IMR-90 (cell line): ENCODE data around the gene DOCK1. TPM values are rescaled to one million over a fixed set of nuclear protein-coding genes. Genes with fewer than 3 reads are reported as not detected.

Source experiments
- ATAC-seq: fragments of 200-7000 bp; cut with Tn5 transposase; 2 replicates; pipeline ENCODE4 v1.9.1; 2020; ENCODE audit warnings: low read depth, mild to moderate bottlenecking, moderate library complexity
- BruUV-seq: library from RNA; stranded (reverse); fragments of 400-500 nt; replicated peaks from 2 replicates; lab custom pipeline; 2021; lab: Mats Ljungman, UMichigan
- CTCF ChIA-PET: fragments of 300-600 bp; formaldehyde crosslinking; extraction: SDS; loops from one replicate; lab custom pipeline; 2021; ENCODE audit warnings: antibody characterized with exemption; lab: Yijun Ruan, JAX
- POLR2A ChIA-PET: fragments of 300-600 bp; sonication (Branson Sonifier 250); formaldehyde crosslinking; loops from one replicate; lab custom pipeline; 2022; ENCODE audit warnings: antibody characterized with exemption; ENCODE audit not compliant: unreplicated experiment; lab: Charles Lee
- DNase-seq: peaks from one replicate; pipeline ENCODE4 v3.0.0; 2013
- H2AFZ ChIP-seq: replicated peaks from 2 replicates; pipeline ENCODE3; 2013; ENCODE audit warnings: low read length, mild to moderate bottlenecking; ENCODE audit not compliant: poor library complexity
- H2AK5ac ChIP-seq: 2 replicates; pipeline ENCODE4 v1.6.1; 2013; ENCODE audit warnings: low read depth, low read length, inconsistent platforms
- H2AK9ac ChIP-seq: replicated peaks from 2 replicates; pipeline ENCODE3; 2013; ENCODE audit warnings: mild to moderate bottlenecking, low read depth, low read length, moderate library complexity; ENCODE audit not compliant: poor library complexity
- H2BK120ac ChIP-seq: 2 replicates; pipeline ENCODE4 v1.6.1; 2013; ENCODE audit warnings: low read depth, low read length, inconsistent platforms
- H2BK15ac ChIP-seq: 3 replicates; pipeline ENCODE4 v1.6.1; 2013; ENCODE audit warnings: low read depth, low read length, inconsistent platforms
- H2BK20ac ChIP-seq: 2 replicates; pipeline ENCODE4 v1.6.1; 2013; ENCODE audit warnings: low read depth, mild to moderate bottlenecking, inconsistent platforms, low read length, moderate library complexity
- H2BK5ac ChIP-seq: 2 replicates; pipeline ENCODE4 v1.6.1; 2013; ENCODE audit warnings: mild to moderate bottlenecking, low read depth, low read length, inconsistent platforms; ENCODE audit not compliant: poor library complexity, severe bottlenecking
- H3K14ac ChIP-seq: replicated peaks from 2 replicates; pipeline ENCODE4 v1.6.1; 2013; ENCODE audit warnings: low read depth, low read length, inconsistent platforms
- H3K18ac ChIP-seq: 2 replicates; pipeline ENCODE4 v1.6.1; 2013; ENCODE audit warnings: low read depth, low read length, control low read depth
- H3K23ac ChIP-seq: 2 replicates; pipeline ENCODE4 v1.6.1; 2013; ENCODE audit warnings: low read depth, low read length, inconsistent platforms
- H3K27ac ChIP-seq: 2 replicates; pipeline ENCODE4 v1.5.1; 2013; ENCODE audit warnings: mild to moderate bottlenecking, control low read depth, low read length; ENCODE audit not compliant: insufficient read depth
- H3K27me3 ChIP-seq: 2 replicates; pipeline ENCODE4 v1.6.1; 2013; ENCODE audit warnings: low read length; ENCODE audit not compliant: control insufficient read depth, insufficient read depth
- H3K36me3 ChIP-seq: 2 replicates; pipeline ENCODE4 v1.6.1; 2013; ENCODE audit warnings: low read length, mixed read lengths; ENCODE audit not compliant: control insufficient read depth, insufficient read depth
- H3K4ac ChIP-seq: 2 replicates; pipeline ENCODE4 v1.6.1; 2013; ENCODE audit warnings: low read depth, low read length, inconsistent platforms
- H3K4me1 ChIP-seq: 2 replicates; pipeline ENCODE4 v1.6.1; 2013; ENCODE audit warnings: low read length, mixed read lengths; ENCODE audit not compliant: control insufficient read depth, insufficient read depth
- H3K4me2 ChIP-seq: 2 replicates; pipeline ENCODE4 v1.6.1; 2013; ENCODE audit warnings: low read depth, mild to moderate bottlenecking, control low read depth, low read length, moderate library complexity
- H3K4me3 ChIP-seq: 2 replicates; pipeline ENCODE4 v1.5.1; 2013; ENCODE audit warnings: low read depth, mild to moderate bottlenecking, control low read depth, low read length, moderate library complexity; ENCODE audit not compliant: insufficient read depth
- H3K56ac ChIP-seq: 2 replicates; pipeline ENCODE4 v1.6.1; 2013; ENCODE audit warnings: low read length, inconsistent platforms; ENCODE audit not compliant: insufficient read depth; ENCODE audit errors: extremely low read depth
- H3K79me1 ChIP-seq, 2 experiments: 2 replicates each; pipeline ENCODE4 v1.6.1; 2013; ENCODE audit warnings: low read length in 2 of 2, inconsistent platforms in 1 of 2, low read depth in 1 of 2
- H3K9ac ChIP-seq: 2 replicates; pipeline ENCODE4 v1.6.1; 2013; ENCODE audit warnings: low read depth, low read length, control low read depth
- H3K9me1 ChIP-seq: 2 replicates; pipeline ENCODE4 v1.6.1; 2013; ENCODE audit warnings: low read length, inconsistent platforms; ENCODE audit not compliant: insufficient read depth
- H3K9me3 ChIP-seq: 2 replicates; pipeline ENCODE4 v1.6.1; 2013; ENCODE audit warnings: low read length; ENCODE audit not compliant: control insufficient read depth, insufficient read depth
- H4K20me1 ChIP-seq: 2 replicates; pipeline ENCODE4 v1.6.1; 2013; ENCODE audit warnings: low read length, inconsistent platforms; ENCODE audit not compliant: insufficient read depth
- H4K5ac ChIP-seq: 2 replicates; pipeline ENCODE4 v1.6.1; 2013; ENCODE audit warnings: mild to moderate bottlenecking, low read depth, low read length, control low read depth
- H4K8ac ChIP-seq, 2 experiments: 2 replicates each; pipeline ENCODE4 v1.6.1; 2013; ENCODE audit warnings: low read depth in 2 of 2, low read length in 2 of 2, control low read depth in 1 of 2, inconsistent platforms in 1 of 2
- H4K91ac ChIP-seq: 2 replicates; pipeline ENCODE4 v1.6.1; 2013; ENCODE audit warnings: low read depth, low read length, inconsistent platforms; ENCODE audit not compliant: insufficient read depth
- BHLHE40 ChIP-seq: fragments of 150-350 bp; IDR thresholded peaks from 2 replicates; pipeline ENCODE4 v1.6.1; 2016; ENCODE audit warnings: mild to moderate bottlenecking, low read depth, low read length
- MAFK ChIP-seq: IDR thresholded peaks from 2 replicates; pipeline ENCODE4 v1.6.1; 2012; ENCODE audit warnings: low read depth, low read length, improper control_type of control experiment
- MAZ ChIP-seq: IDR thresholded peaks from 2 replicates; pipeline ENCODE4 v1.6.1; 2012; ENCODE audit warnings: low read depth, mild to moderate bottlenecking, low read length, improper control_type of control experiment, moderate library complexity, borderline replicate concordance
- RAD21 ChIP-seq: IDR thresholded peaks from 2 replicates; pipeline ENCODE4 v1.6.1; 2012; ENCODE audit warnings: low read length, improper control_type of control experiment
- RFX5 ChIP-seq: IDR thresholded peaks from 2 replicates; pipeline ENCODE4 v1.8.0; 2012; ENCODE audit warnings: low read depth, mild to moderate bottlenecking, low read length, moderate library complexity
- SMC3 ChIP-seq: fragments of 150-350 bp; IDR thresholded peaks from 2 replicates; pipeline ENCODE4 v1.6.1; 2016; ENCODE audit warnings: low read depth, mild to moderate bottlenecking, antibody characterized with exemption, low read length, moderate library complexity
- USF2 ChIP-seq: fragments of 150-350 bp; IDR thresholded peaks from 2 replicates; pipeline ENCODE4 v1.6.1; 2017; ENCODE audit warnings: mild to moderate bottlenecking, antibody characterized with exemption, low read length, low read depth
- WGBS, 2 experiments: methylation state at CpG; one replicate each; pipeline versions ENCODE4 v1.1.5 to v1.1.7; 2013; ENCODE audit warnings: missing lambda C conversion rate in 2 of 2; ENCODE audit not compliant: insufficient read length in 1 of 2; ENCODE audit errors: extremely low coverage in 2 of 2; 5-methylcytosine and 5-hydroxymethylcytosine counted together
- dilution Hi-C: fragments of 300-500 bp; cut with HindIII; formaldehyde crosslinking; loops from one replicate; pipeline ENCODE4 v1.14.3; 2018; ENCODE audit warnings: low sequenced_read_pairs; ENCODE audit not compliant: unreplicated experiment
- in situ Hi-C: fragments of 300-500 bp; cut with MboI; formaldehyde crosslinking; loops from 3 replicates; pipeline ENCODE4 v1.14.3; 2019; ENCODE audit warnings: low sequenced_read_pairs, inconsistent platforms, mixed read lengths
- intact Hi-C: fragments of 100-400 bp; cut with micrococcal nuclease; formaldehyde crosslinking; loops from 2 replicates; pipeline ENCODE4 v1.10.0; 2022
- polyA plus RNA-seq, 3 experiments: library from polyadenylated mRNA; depleted of rRNA; stranded (reverse); fragments of >200 nt; gene quantifications; 2 replicates each; pipeline ENCODE4 v1.2.3, GENCODE V29; 2012; ENCODE audit warnings: low replicate concordance in 1 of 3
- total RNA-seq: library from RNA; depleted of rRNA; stranded (reverse); fragments of >200 nt; gene quantifications from 2 replicates; pipeline ENCODE4 v1.2.3, GENCODE V29; 2012

Gene DOCK1
- total and polyA plus RNA-seq, 2 of the 4 experiments (the other 2 are of a cell fraction) = 28.2 to 71.0 TPM

- no peak overlapping the region for H3K18ac ChIP-seq
- H3K9me1 ChIP-seq = peaks cover 21% of the 10 kb centered on the region
- no peak for TF ChIP-seq RFX5
- no peak for TF ChIP-seq MAZ
- TF ChIP-seq RAD21 = no peak
- no peak for TF ChIP-seq BHLHE40
- no peak for TF ChIP-seq SMC3
- no peak for TF ChIP-seq USF2
- TF ChIP-seq MAFK = no peak
- dilution Hi-C loops = no loop called here
- in situ Hi-C loops = no loop called here
- H3K56ac ChIP-seq = no peak overlapping the region
- BruUV-seq = no TSS peak
- no peak overlapping the region for H2BK120ac ChIP-seq
- intact Hi-C loops = loop anchor here (10.0 kb wide), 1 partner anchor 504 kb away; the partner anchor contains the start of gene DOCK1
- POLR2A ChIA-PET = no interaction called here
- H2BK15ac ChIP-seq = no peak overlapping the region
- no peak overlapping the region for H3K23ac ChIP-seq
- H3K14ac ChIP-seq = no peak overlapping the region
- H3K9ac ChIP-seq = no peak overlapping the region
- no peaks in the 10 kb centered on the region for H3K27me3 ChIP-seq
- H2AFZ ChIP-seq = no peak overlapping the region
- no peak overlapping the region for H2BK20ac ChIP-seq
- H4K91ac ChIP-seq = no peak overlapping the region
- no peak overlapping the region for H4K8ac ChIP-seq
- no peak overlapping the region for H3K4me2 ChIP-seq
- H3K4me3 ChIP-seq = no peak overlapping the region
- no peak overlapping the region for H3K27ac ChIP-seq
- H4K5ac ChIP-seq = no peak overlapping the region
- H3K4me1 ChIP-seq = peaks cover 14% of the 10 kb centered on the region
- H3K9me3 ChIP-seq = no peaks in the 10 kb centered on the region
- H2BK5ac ChIP-seq = no peak overlapping the region
- WGBS, 2 experiments = no CpG with 5 or more reads among the region's 9 CpGs
- peak; percentile 15 for DNase-seq
- CTCF ChIA-PET = no interaction called here
- H3K36me3 ChIP-seq = peaks cover 20% of the 10 kb centered on the region; the same call in 1 of the 2 replicates
- H4K20me1 ChIP-seq = no peaks in the 10 kb centered on the region
- H3K4ac ChIP-seq = no peak overlapping the region
- no peak overlapping the region for H2AK9ac ChIP-seq
- peaks cover 0 to 4% of the 10 kb centered on the region in 2 experiments; a peak in 1 of 4 replicates for H3K79me1 ChIP-seq
- ATAC-seq = no peak
- H2AK5ac ChIP-seq = no peak overlapping the region
Measured at GRCh38 chr10:127408733-127409132, 503.5 kb downstream of the DOCK1 start.
